Loucy (cell line): ENCODE results near the gene ANKRD49.

ENCODE experiments used
- H2AFZ ChIP-seq: fragments of 200-600 bp; sonication (generic); 2 replicates; pipeline ENCODE4 v1.6.0; 2016; ENCODE audit warnings: antibody characterized with exemption, mild to moderate bottlenecking, low read length, moderate library complexity
- H3F3A ChIP-seq: fragments of 200-600 bp; 2 replicates; pipeline ENCODE4 v1.6.0; 2016; ENCODE audit warnings: antibody characterized with exemption, low read depth, mild to moderate bottlenecking
- H3K27me3 ChIP-seq: fragments of 200-600 bp; sonication (generic); 2 replicates; pipeline ENCODE4 v1.6.1; 2014; ENCODE audit warnings: low read length, mild to moderate bottlenecking; ENCODE audit not compliant: insufficient read depth, poor library complexity, severe bottlenecking
- H3K36me3 ChIP-seq: fragments of 200-600 bp; sonication (generic); 2 replicates; pipeline ENCODE4 v1.6.1; 2016; ENCODE audit warnings: low read length; ENCODE audit not compliant: insufficient read depth
- H3K4me1 ChIP-seq: fragments of 200-600 bp; sonication (generic); 2 replicates; pipeline ENCODE4 v1.5.1; 2014; ENCODE audit warnings: low read length, mild to moderate bottlenecking; ENCODE audit not compliant: insufficient read depth, poor library complexity, severe bottlenecking
- H3K4me2 ChIP-seq: fragments of 200-600 bp; sonication (generic); 2 replicates; pipeline ENCODE4 v1.6.0; 2014; ENCODE audit warnings: antibody characterized with exemption, low read length, low read depth, mild to moderate bottlenecking; ENCODE audit not compliant: poor library complexity, severe bottlenecking
- H3K4me3 ChIP-seq: fragments of 200-600 bp; sonication (generic); 2 replicates; pipeline ENCODE4 v1.5.1; 2014; ENCODE audit warnings: low read length, mild to moderate bottlenecking, mixed read lengths; ENCODE audit not compliant: poor library complexity, severe bottlenecking
- H3K79me2 ChIP-seq: fragments of 200-600 bp; sonication (generic); 2 replicates; pipeline ENCODE4 v1.6.1; 2014; ENCODE audit warnings: low read length; ENCODE audit not compliant: insufficient read depth
- H3K9ac ChIP-seq: fragments of 200-600 bp; sonication (generic); 2 replicates; pipeline ENCODE4 v1.6.0; 2014; ENCODE audit warnings: mild to moderate bottlenecking, low read depth, low read length, moderate library complexity; ENCODE audit not compliant: poor library complexity, severe bottlenecking
- H3K9me2 ChIP-seq: fragments of 200-600 bp; sonication (generic); replicated peaks from 2 replicates; pipeline ENCODE4 v1.6.1; 2016; ENCODE audit warnings: low read depth, low read length, mixed read lengths
- H3K9me3 ChIP-seq: fragments of 200-600 bp; sonication (generic); 2 replicates; pipeline ENCODE4 v1.6.1; 2014; ENCODE audit warnings: mild to moderate bottlenecking, antibody characterized with exemption, low read length, low read depth; ENCODE audit not compliant: insufficient read depth
- H4K20me1 ChIP-seq: fragments of 200-600 bp; sonication (generic); 2 replicates; pipeline ENCODE4 v1.6.0; 2014; ENCODE audit warnings: antibody characterized with exemption, low read length, mild to moderate bottlenecking; ENCODE audit not compliant: insufficient read depth, poor library complexity, severe bottlenecking
- EZH2phosphoT487 ChIP-seq: fragments of 200-600 bp; IDR thresholded peaks from 2 replicates; pipeline ENCODE4 v1.6.1; 2018; ENCODE audit warnings: antibody characterized with exemption, mild to moderate bottlenecking, moderate library complexity, borderline replicate concordance
- TF ChIP-seq, protein P1 (sequence below): fragments of 200-600 bp; sonication (generic); conservative IDR thresholded peaks from 2 replicates; pipeline ENCODE4 v1.5.1; 2014; ENCODE audit warnings: mild to moderate bottlenecking, antibody characterized with exemption, low read length

Gene ANKRD49

GRCh38 chr11:94537031-94537600 is 43.3 kb downstream of the ANKRD49 start:
- no peaks in the 10 kb centered on the region for H3K27me3 ChIP-seq
- H3K4me2 ChIP-seq, result no peak overlapping the region
- no peaks in the 10 kb centered on the region for H3K79me2 ChIP-seq
- no peaks in the 10 kb centered on the region for H3K9me2 ChIP-seq
- no peak overlapping the region for H3K9ac ChIP-seq
- H3K4me1 ChIP-seq, result peaks cover 5% of the 10 kb centered on the region
- no peak overlapping the region for H2AFZ ChIP-seq
- no peaks in the 10 kb centered on the region for H3K9me3 ChIP-seq
- TF ChIP-seq, protein P1, sequence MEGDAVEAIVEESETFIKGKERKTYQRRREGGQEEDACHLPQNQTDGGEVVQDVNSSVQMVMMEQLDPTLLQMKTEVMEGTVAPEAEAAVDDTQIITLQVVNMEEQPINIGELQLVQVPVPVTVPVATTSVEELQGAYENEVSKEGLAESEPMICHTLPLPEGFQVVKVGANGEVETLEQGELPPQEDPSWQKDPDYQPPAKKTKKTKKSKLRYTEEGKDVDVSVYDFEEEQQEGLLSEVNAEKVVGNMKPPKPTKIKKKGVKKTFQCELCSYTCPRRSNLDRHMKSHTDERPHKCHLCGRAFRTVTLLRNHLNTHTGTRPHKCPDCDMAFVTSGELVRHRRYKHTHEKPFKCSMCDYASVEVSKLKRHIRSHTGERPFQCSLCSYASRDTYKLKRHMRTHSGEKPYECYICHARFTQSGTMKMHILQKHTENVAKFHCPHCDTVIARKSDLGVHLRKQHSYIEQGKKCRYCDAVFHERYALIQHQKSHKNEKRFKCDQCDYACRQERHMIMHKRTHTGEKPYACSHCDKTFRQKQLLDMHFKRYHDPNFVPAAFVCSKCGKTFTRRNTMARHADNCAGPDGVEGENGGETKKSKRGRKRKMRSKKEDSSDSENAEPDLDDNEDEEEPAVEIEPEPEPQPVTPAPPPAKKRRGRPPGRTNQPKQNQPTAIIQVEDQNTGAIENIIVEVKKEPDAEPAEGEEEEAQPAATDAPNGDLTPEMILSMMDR, result no peak
- no peak for TF ChIP-seq EZH2phosphoT487
- H3K4me3 ChIP-seq, result no peak overlapping the region
- no peaks in the 10 kb centered on the region for H4K20me1 ChIP-seq
- H3F3A ChIP-seq, result no peaks in the 10 kb centered on the region
- H3K36me3 ChIP-seq, result no peaks in the 10 kb centered on the region

DNA sequence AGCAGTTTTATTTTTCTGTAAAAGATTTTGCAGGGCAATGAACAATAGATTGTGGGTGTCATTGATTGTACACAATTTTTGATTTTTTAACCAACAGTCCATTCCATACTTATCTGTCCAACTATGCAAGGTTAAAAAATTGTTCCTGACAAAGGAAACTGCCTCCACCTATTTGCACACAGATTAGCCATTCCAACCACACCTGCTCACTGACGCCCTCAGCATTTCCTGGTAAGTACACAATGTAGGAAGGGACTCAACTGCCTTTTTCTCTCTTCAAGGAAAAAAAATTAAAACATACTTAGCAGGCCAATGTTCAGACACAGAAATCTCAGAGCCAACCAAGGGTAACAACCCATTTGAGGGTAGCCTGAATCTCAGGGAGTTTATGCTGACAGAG is 45.6 kb downstream of the ANKRD49 start:
- Histone ChIP-seq H3K27me3 (no peaks in the 10 kb centered on the region), H3K79me2 (peaks cover 8% of the 10 kb centered on the region), H3K4me3 (no peak overlapping the region), H3K4me2 (peak overlapping the region; percentile 19), H2AFZ (peak overlapping the region; percentile 48; the same call in 1 of the 2 replicates), H3K9ac (no peak overlapping the region), H3K4me1 (peaks cover 13% of the 10 kb centered on the region), H3F3A (no peaks in the 10 kb centered on the region), H3K36me3 (no peaks in the 10 kb centered on the region), H3K9me3 (no peaks in the 10 kb centered on the region), H3K9me2 (no peaks in the 10 kb centered on the region), H4K20me1 (no peaks in the 10 kb centered on the region)
- TF ChIP-seq, protein P1, result no peak
- no peak for TF ChIP-seq EZH2phosphoT487

DNA sequence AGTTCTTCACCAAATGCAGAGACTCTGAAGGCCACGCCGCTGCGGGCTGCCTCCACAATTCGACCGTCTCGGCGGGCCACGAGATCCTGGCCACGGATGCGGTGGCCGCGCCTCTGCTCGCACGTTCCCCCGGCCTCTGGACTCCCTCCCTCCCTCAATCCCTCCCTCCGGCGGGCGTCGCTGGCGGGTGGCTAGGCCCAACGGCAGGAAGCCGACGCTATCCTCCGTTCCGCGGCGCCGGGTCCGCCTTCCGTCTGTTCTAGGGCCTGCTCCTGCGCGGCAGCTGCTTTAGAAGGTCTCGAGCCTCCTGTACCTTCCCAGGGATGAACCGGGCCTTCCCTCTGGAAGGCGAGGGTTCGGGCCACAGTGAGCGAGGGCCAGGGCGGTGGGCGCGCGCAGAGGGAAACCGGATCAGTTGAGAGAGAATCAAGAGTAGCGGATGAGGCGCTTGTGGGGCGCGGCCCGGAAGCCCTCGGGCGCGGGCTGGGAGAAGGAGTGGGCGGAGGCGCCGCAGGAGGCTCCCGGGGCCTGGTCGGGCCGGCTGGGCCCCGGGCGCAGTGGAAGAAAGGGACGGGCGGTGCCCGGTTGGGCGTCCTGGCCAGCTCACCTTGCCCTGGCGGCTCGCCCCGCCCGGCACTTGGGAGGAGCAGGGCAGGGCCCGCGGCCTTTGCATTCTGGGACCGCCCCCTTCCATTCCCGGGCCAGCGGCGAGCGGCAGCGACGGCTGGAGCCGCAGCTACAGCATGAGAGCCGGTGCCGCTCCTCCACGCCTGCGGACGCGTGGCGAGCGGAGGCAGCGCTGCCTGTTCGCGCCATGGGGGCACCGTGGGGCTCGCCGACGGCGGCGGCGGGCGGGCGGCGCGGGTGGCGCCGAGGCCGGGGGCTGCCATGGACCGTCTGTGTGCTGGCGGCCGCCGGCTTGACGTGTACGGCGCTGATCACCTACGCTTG is 50.2 kb downstream of the ANKRD49 start, which contains the start of gene FUT4:
TSS of gene FUT4 (plus strand) at position 227 of the 951 bp plus-strand sequence. CDS start at position 440, 213 bp downstream.
- Histone ChIP-seq H4K20me1 (peaks cover 42% of the 10 kb centered on the region), H3K4me1 (peaks cover 45% of the 10 kb centered on the region), H2AFZ (peak within 1 kb of the TSS; percentile 82), H3K4me3 (peak within 1 kb of the TSS; percentile 74), H3K9me3 (no peaks in the 10 kb centered on the region), H3K36me3 (no peaks in the 10 kb centered on the region), H3K79me2 (peaks cover 54% of the 10 kb centered on the region), H3K4me2 (peak within 1 kb of the TSS; percentile 76), H3F3A (no peaks in the 10 kb centered on the region), H3K27me3 (no peaks in the 10 kb centered on the region), H3K9ac (peak within 1 kb of the TSS; percentile 85), H3K9me2 (no peaks in the 10 kb centered on the region)
- no peak for TF ChIP-seq EZH2phosphoT487
- TF ChIP-seq, protein P1, result no peak
